IPS-18a (cell line): ENCODE results near the gene PSAP.

Source experiments
- H3K27ac ChIP-seq: one replicate; pipeline ENCODE4 v1.5.1; 2013; ENCODE audit warnings: low read length
- H3K27me3 ChIP-seq: one replicate; pipeline ENCODE4 v1.6.1; 2013; ENCODE audit warnings: mild to moderate bottlenecking, low read length; ENCODE audit not compliant: control insufficient read depth, insufficient read depth
- H3K36me3 ChIP-seq: one replicate; pipeline ENCODE4 v1.6.1; 2013; ENCODE audit warnings: low read depth, low read length; ENCODE audit not compliant: control insufficient read depth
- H3K4me1 ChIP-seq: one replicate; pipeline ENCODE4 v1.6.1; 2013; ENCODE audit warnings: low read depth, low read length; ENCODE audit not compliant: control insufficient read depth
- H3K4me3 ChIP-seq: one replicate; pipeline ENCODE4 v1.5.1; 2013; ENCODE audit warnings: low read length
- H3K9ac ChIP-seq: one replicate; pipeline ENCODE4 v1.6.1; 2013; ENCODE audit warnings: mild to moderate bottlenecking, low read length, moderate library complexity
- H3K9me3 ChIP-seq: one replicate; pipeline ENCODE4 v1.6.1; 2013; ENCODE audit warnings: low read depth, low read length; ENCODE audit not compliant: control insufficient read depth

The PSAP gene

GRCh38 chr10:71783917-71784678 lies 67.0 kb downstream of the PSAP start:
- Histone ChIP-seq H3K27me3 (no peaks in the 10 kb centered on the region), H3K27ac (no peak overlapping the region), H3K4me1 (no peaks in the 10 kb centered on the region), H3K9me3 (no peaks in the 10 kb centered on the region), H3K4me3 (no peak overlapping the region), H3K36me3 (no peaks in the 10 kb centered on the region), H3K9ac (no peak overlapping the region)

DNA sequence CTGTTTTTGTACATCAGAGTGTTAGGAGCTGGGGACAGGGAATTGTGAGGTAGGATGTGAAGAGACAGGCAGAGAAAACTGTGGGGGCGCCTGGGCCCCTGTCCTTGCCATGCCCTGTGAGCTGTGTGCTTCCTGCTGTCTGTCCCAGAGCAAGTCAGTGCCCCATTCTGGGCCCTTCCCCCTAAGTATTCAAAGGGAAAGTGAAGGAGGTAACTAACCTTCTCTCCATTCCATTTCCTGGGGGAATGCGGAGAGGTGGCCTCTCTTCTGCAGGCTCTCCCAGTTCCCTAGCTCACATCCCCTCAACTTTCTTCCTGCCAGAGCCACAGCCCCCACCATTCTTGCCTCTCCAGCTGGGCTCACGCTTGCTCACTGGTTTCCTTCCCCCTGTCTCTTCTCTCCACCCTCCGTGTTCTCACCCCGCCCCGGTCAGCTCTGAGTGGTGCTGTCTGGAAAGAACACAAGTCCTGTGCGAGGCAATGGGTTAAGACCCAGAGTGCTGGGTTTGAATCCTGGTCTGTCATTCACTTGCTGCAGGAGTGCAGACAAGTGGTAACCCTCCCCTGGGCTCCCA lies 68.0 kb downstream of the PSAP start:
- H3K9ac ChIP-seq: no peak overlapping the region
- H3K9me3 ChIP-seq: no peaks in the 10 kb centered on the region
- no peaks in the 10 kb centered on the region for H3K27me3 ChIP-seq
- H3K4me1 ChIP-seq: no peaks in the 10 kb centered on the region
- H3K4me3 ChIP-seq: no peak overlapping the region
- H3K27ac ChIP-seq: no peak overlapping the region
- no peaks in the 10 kb centered on the region for H3K36me3 ChIP-seq

- H3K4me3 ChIP-seq: no peak overlapping the region
Observed at GRCh38 chr10:71782221-71782916, 68.7 kb downstream of the PSAP start.

GRCh38 chr10:71780719-71781118 lies 70.3 kb downstream of the PSAP start:
- Histone ChIP-seq H3K4me3 (no peak overlapping the region), H3K27ac (no peak overlapping the region), H3K9ac (no peak overlapping the region), H3K27me3 (no peaks in the 10 kb centered on the region), H3K4me1 (no peaks in the 10 kb centered on the region), H3K9me3 (no peaks in the 10 kb centered on the region), H3K36me3 (no peaks in the 10 kb centered on the region)

More at GRCh38 chr10:71782221-71782916, 68.7 kb downstream of the PSAP start:
- Histone ChIP-seq H3K4me1 (no peaks in the 10 kb centered on the region), H3K27me3 (no peaks in the 10 kb centered on the region), H3K9ac (no peak overlapping the region), H3K27ac (no peak overlapping the region), H3K9me3 (no peaks in the 10 kb centered on the region), H3K36me3 (no peaks in the 10 kb centered on the region)

- Histone ChIP-seq H3K4me1 (no peaks in the 10 kb centered on the region), H3K27ac (no peak overlapping the region), H3K27me3 (no peaks in the 10 kb centered on the region)
Observed at GRCh38 chr10:71780156-71780555, 70.9 kb downstream of the PSAP start.

GRCh38 chr10:71779641-71780040 lies 71.4 kb downstream of the PSAP start:
- peaks cover 1% of the 10 kb centered on the region for H3K27me3 ChIP-seq
- H3K9ac ChIP-seq: no peak overlapping the region
- H3K4me1 ChIP-seq: no peaks in the 10 kb centered on the region
- H3K36me3 ChIP-seq: no peaks in the 10 kb centered on the region
- no peak overlapping the region for H3K27ac ChIP-seq
- no peak overlapping the region for H3K4me3 ChIP-seq
- no peaks in the 10 kb centered on the region for H3K9me3 ChIP-seq

More at GRCh38 chr10:71780156-71780555, 70.9 kb downstream of the PSAP start:
- H3K4me3 ChIP-seq: no peak overlapping the region
- no peaks in the 10 kb centered on the region for H3K9me3 ChIP-seq
- H3K9ac ChIP-seq: no peak overlapping the region
- H3K36me3 ChIP-seq: no peaks in the 10 kb centered on the region

DNA sequence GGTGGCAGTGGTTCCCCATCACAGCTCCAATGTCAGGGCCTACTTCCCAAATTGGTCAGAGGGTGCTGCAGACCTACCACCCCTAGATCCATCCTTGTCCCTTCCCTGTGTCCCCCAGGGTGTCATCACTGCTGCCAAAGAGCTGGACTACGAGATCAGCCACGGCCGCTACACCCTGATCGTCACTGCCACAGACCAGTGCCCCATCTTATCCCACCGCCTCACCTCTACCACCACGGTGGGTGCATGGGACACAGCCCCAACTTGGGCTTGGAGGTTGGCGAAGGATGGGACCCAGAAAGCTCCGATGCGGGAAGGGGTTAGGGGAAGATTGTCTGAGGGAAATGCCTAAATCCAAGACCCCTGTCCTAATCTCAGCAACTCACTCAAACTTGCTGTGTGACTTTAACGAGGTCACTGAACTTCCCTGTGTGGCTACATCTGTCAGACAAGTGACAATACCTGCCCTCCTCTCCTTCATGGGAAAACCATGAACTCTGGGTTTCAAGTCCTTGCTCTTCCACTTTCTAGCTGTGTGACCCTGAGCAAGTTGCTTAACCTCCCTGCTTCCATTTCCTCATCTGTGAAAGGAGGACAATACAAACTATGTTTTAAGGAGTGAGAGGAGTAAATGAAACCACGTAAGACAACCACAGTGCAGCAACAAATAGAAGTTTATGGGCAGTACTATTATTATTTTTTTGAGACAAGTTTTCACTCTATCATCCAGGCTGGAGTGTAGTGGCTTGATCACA lies 72.8 kb downstream of the PSAP start:
- Histone ChIP-seq H3K36me3 (no peaks in the 10 kb centered on the region), H3K9me3 (no peaks in the 10 kb centered on the region), H3K4me1 (no peaks in the 10 kb centered on the region), H3K4me3 (no peak overlapping the region), H3K9ac (no peak overlapping the region), H3K27me3 (peaks cover 12% of the 10 kb centered on the region), H3K27ac (no peak overlapping the region)

- Histone ChIP-seq H3K9me3 (no peaks in the 10 kb centered on the region), H3K4me3 (no peak overlapping the region), H3K27ac (no peak overlapping the region), H3K27me3 (peaks cover 20% of the 10 kb centered on the region), H3K9ac (no peak overlapping the region), H3K36me3 (no peaks in the 10 kb centered on the region), H3K4me1 (no peaks in the 10 kb centered on the region)
Observed at GRCh38 chr10:71777213-71777985, 73.7 kb downstream of the PSAP start.

- Histone ChIP-seq H3K27ac (no peak overlapping the region), H3K4me3 (no peak overlapping the region), H3K36me3 (no peaks in the 10 kb centered on the region), H3K4me1 (no peaks in the 10 kb centered on the region), H3K9me3 (no peaks in the 10 kb centered on the region), H3K27me3 (peaks cover 26% of the 10 kb centered on the region), H3K9ac (no peak overlapping the region)
Observed at GRCh38 chr10:71776481-71776925, 74.5 kb downstream of the PSAP start.

DNA sequence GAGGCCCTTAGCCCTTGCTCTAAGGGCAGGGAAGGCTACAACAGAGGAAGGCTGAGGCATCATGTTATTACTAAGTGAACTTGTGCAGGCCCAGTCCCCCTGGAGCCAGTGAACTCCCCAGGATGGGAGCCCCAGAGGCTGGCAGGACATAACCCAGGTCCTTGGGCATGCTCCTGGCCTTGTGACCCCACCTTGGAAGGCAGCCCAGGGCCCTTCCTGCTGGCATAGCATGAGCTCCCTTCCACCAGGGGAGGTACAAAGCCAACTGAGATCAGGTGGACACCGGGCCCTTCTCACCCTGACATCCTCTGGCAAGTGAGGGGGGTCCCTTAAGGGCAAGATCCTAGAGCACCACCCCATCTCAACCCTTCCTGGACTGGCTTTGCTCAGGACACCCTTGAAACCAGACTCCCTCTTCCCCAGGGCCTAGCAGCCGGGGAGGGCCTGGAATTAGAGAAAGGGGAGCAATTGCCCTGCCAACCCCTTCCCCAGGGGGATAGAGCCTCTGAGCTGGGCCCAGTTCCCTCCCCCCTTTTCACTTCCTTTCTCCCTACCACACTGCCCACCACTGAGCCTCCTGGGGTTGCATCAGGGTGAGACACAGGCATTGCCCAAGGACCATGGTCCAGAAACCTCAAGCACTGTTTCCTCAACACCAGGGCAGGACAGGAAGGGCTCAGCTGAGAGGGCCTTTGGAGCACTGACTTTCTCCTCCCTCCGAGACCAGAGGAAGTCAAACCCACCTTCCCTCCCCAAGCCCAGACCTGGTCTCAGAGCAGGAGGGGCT lies 75.9 kb downstream of the PSAP start:
- H3K4me3 ChIP-seq: no peak overlapping the region
- H3K4me1 ChIP-seq: no peaks in the 10 kb centered on the region
- peaks cover 26% of the 10 kb centered on the region for H3K27me3 ChIP-seq
- H3K9me3 ChIP-seq: no peaks in the 10 kb centered on the region
- H3K36me3 ChIP-seq: no peaks in the 10 kb centered on the region
- H3K27ac ChIP-seq: no peak overlapping the region
- H3K9ac ChIP-seq: no peak overlapping the region
